ENCODE data around the gene PGLYRP1.

Gene PGLYRP1

GRCh38 chr19:46002678-46003275, 20.1 kb downstream of the PGLYRP1 start:
- DNase-seq (ENCODE audit: low read depth in 2 of 2): no peak

GRCh38 chr19:46000491-46001246, 22.2 kb downstream of the PGLYRP1 start:
- DNase-seq (ENCODE audit: low read depth in 2 of 2): peak in 1 of 2 donors; percentile 49

- no peak for DNase-seq (ENCODE audit: low read depth in 2 of 2)
Measured at GRCh38 chr19:45999653-46000121, 23.2 kb downstream of the PGLYRP1 start.

- no peak for DNase-seq (ENCODE audit: low read depth in 2 of 2)
Measured at GRCh38 chr19:45998834-45999233, 24.0 kb downstream of the PGLYRP1 start.

GRCh38 chr19:45996933-45997332, 25.9 kb downstream of the PGLYRP1 start:
- DNase-seq (ENCODE audit: low read depth in 2 of 2): no peak

- no peak for DNase-seq (ENCODE audit: low read depth in 2 of 2)
Measured at GRCh38 chr19:45995715-45996385, 27.0 kb downstream of the PGLYRP1 start.

GRCh38 chr19:45994998-45995714, 27.7 kb downstream of the PGLYRP1 start, which contains the start of gene CCDC61:
TSS of gene CCDC61 (plus strand) at chr19:45995467. CDS start at chr19:46003019, 7,552 bp downstream.
- peak; percentile 92 to 93 for DNase-seq (ENCODE audit: low read depth in 2 of 2)

- DNase-seq (ENCODE audit: low read depth in 2 of 2): no peak
Measured at GRCh38 chr19:45994456-45994997, 28.3 kb downstream of the PGLYRP1 start.

- no peak for DNase-seq (ENCODE audit: low read depth in 2 of 2)
Measured at GRCh38 chr19:45990113-45990728, 32.6 kb downstream of the PGLYRP1 start.

- DNase-seq (ENCODE audit: low read depth in 2 of 2): no peak
Measured at GRCh38 chr19:45985321-45985720, 37.5 kb downstream of the PGLYRP1 start.

- DNase-seq (ENCODE audit: low read depth in 2 of 2): no peak
Measured at GRCh38 chr19:45981350-45981749, 41.5 kb downstream of the PGLYRP1 start.

GRCh38 chr19:45978156-45978555, 44.7 kb downstream of the PGLYRP1 start:
- DNase-seq (ENCODE audit: low read depth in 2 of 2): no peak

- no peak for DNase-seq (ENCODE audit: low read depth in 2 of 2)
Measured at GRCh38 chr19:45976178-45976577, 46.7 kb downstream of the PGLYRP1 start.

- DNase-seq (ENCODE audit: low read depth in 2 of 2): no peak
Measured at GRCh38 chr19:45975306-45976070, 47.4 kb downstream of the PGLYRP1 start.

- DNase-seq (ENCODE audit: low read depth in 2 of 2): peak in 1 of 2 donors; percentile 31
Measured at GRCh38 chr19:45973553-45974338, 49.1 kb downstream of the PGLYRP1 start, which contains the start of gene NOVA2. TSS of gene NOVA2 (minus strand) at chr19:45973865. CDS start at chr19:45973351, 514 bp downstream.

- DNase-seq (ENCODE audit: low read depth in 2 of 2): no peak
Measured at GRCh38 chr19:45972947-45973540, 49.8 kb downstream of the PGLYRP1 start.

GRCh38 chr19:45972081-45972946, 50.5 kb downstream of the PGLYRP1 start:
- DNase-seq (ENCODE audit: low read depth in 2 of 2): no peak

- DNase-seq (ENCODE audit: low read depth in 2 of 2): no peak
Measured at GRCh38 chr19:45971260-45971902, 51.5 kb downstream of the PGLYRP1 start.

All from activated CD4-positive, alpha-beta T cell treated with anti-CD3 and anti-CD28 coated beads for 24 hours (primary cell).